A673 (cell line): Measurements from ENCODE around the gene GPATCH3. TPM values are rescaled to one million over a fixed set of nuclear protein-coding genes. Genes with fewer than 3 reads are reported as not detected.
A peak's percentile ranks its signal among the peaks of the same experiment; 100 is the strongest.

ENCODE experiments used
- Bru-seq: library from RNA; stranded (reverse); fragments of 400-500 nt; gene quantifications from one replicate; lab custom pipeline; 2021; lab: Mats Ljungman, UMichigan
- BruChase-seq, 2 experiments: library from RNA; stranded (reverse); fragments of 400-500 nt; gene quantifications; one replicate each; lab custom pipeline; 2021; lab: Mats Ljungman, UMichigan
- BruUV-seq: library from RNA; stranded (reverse); fragments of 400-500 nt; replicated peaks from 2 replicates; lab custom pipeline; 2021; lab: Mats Ljungman, UMichigan
- CTCF ChIA-PET: fragments of 300-600 bp; sonication (Branson Sonifier 250); formaldehyde crosslinking; loops from one replicate; lab custom pipeline; 2022; ENCODE audit warnings: antibody characterized with exemption; lab: Charles Lee
- POLR2A ChIA-PET: fragments of 300-600 bp; sonication (Branson Sonifier 250); formaldehyde crosslinking; loops from one replicate; lab custom pipeline; 2022; ENCODE audit warnings: antibody characterized with exemption; ENCODE audit not compliant: low non-redundant PET; lab: Charles Lee
- DNase-seq: peaks from one replicate; pipeline ENCODE4 v3.0.0-alpha.2; 2015; ENCODE audit warnings: low spot score
- H3K27ac ChIP-seq: fragments of 200-600 bp; sonication (generic); 2 replicates; pipeline ENCODE4 v1.5.1; 2016; ENCODE audit warnings: mixed run types, low read depth, mild to moderate bottlenecking, mixed read lengths, antibody characterized with exemption, low read length; ENCODE audit not compliant: poor library complexity, severe bottlenecking
- H3K27me3 ChIP-seq: fragments of 200-600 bp; sonication (generic); replicated peaks from 2 replicates; pipeline ENCODE4 v1.6.1; 2017; ENCODE audit warnings: mixed run types, low read depth, mild to moderate bottlenecking, mixed read lengths, antibody characterized with exemption, low read length; ENCODE audit not compliant: insufficient read depth, poor library complexity
- H3K36me3 ChIP-seq: fragments of 200-600 bp; sonication (generic); 2 replicates; pipeline ENCODE4 v1.6.1; 2016; ENCODE audit warnings: mixed run types, mild to moderate bottlenecking, mixed read lengths, antibody characterized with exemption, low read length; ENCODE audit not compliant: insufficient read depth, poor library complexity, severe bottlenecking
- H3K4me1 ChIP-seq: fragments of 200-600 bp; sonication (generic); 2 replicates; pipeline ENCODE4 v1.6.1; 2017; ENCODE audit warnings: mixed run types, mild to moderate bottlenecking, mixed read lengths, antibody characterized with exemption, low read length; ENCODE audit not compliant: insufficient read depth, poor library complexity, severe bottlenecking
- H3K4me3 ChIP-seq: fragments of 200-600 bp; sonication (generic); 2 replicates; pipeline ENCODE4 v1.5.1; 2016; ENCODE audit warnings: low read depth, mixed run types, mild to moderate bottlenecking, mixed read lengths, low read length; ENCODE audit not compliant: poor library complexity, severe bottlenecking
- H3K9me3 ChIP-seq: fragments of 200-600 bp; sonication (generic); 2 replicates; pipeline ENCODE4 v1.6.1; 2016; ENCODE audit warnings: mixed run types, low read depth, mild to moderate bottlenecking, mixed read lengths, antibody characterized with exemption, low read length; ENCODE audit not compliant: poor library complexity, severe bottlenecking
- EZH2 ChIP-seq: fragments of 200-600 bp; sonication (generic); IDR thresholded peaks from 2 replicates; pipeline ENCODE4 v1.6.1; 2017; ENCODE audit warnings: borderline replicate concordance, low read depth, mild to moderate bottlenecking, mixed read lengths, antibody characterized with exemption, low read length; ENCODE audit not compliant: poor library complexity, severe bottlenecking
- intact Hi-C: fragments of 100-400 bp; cut with micrococcal nuclease; formaldehyde crosslinking; loops from one replicate; pipeline ENCODE4 v1.10.0; 2022; ENCODE audit not compliant: unreplicated experiment
- long read RNA-seq: library from polyadenylated mRNA; stranded (forward); transcript quantifications from one replicate; pipeline ENCODE4 v2.0.0, GENCODE V29; 2022
- total RNA-seq: library from RNA; stranded (reverse); gene quantifications from 2 replicates; pipeline ENCODE4 v1.2.3, GENCODE V29; 2021
- TF ChIP-seq, protein P1 (sequence below): fragments of 300-800, 200-600 bp; sonication (generic); conservative IDR thresholded peaks from 2 replicates; pipeline ENCODE4 v1.5.1; 2017; ENCODE audit warnings: low read depth, mild to moderate bottlenecking, antibody characterized with exemption, low read length, moderate library complexity, mixed read lengths

The GPATCH3 gene, protein sequence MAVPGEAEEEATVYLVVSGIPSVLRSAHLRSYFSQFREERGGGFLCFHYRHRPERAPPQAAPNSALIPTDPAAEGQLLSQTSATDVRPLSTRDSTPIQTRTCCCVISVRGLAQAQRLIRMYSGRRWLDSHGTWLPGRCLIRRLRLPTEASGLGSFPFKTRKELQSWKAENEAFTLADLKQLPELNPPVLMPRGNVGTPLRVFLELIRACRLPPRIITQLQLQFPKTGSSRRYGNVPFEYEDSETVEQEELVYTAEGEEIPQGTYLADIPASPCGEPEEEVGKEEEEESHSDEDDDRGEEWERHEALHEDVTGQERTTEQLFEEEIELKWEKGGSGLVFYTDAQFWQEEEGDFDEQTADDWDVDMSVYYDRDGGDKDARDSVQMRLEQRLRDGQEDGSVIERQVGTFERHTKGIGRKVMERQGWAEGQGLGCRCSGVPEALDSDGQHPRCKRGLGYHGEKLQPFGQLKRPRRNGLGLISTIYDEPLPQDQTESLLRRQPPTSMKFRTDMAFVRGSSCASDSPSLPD
- total RNA-seq (17.5 and 19.5 TPM in 2 replicates), Bru-seq, nascent RNA (percentile 70 among the genes with signal in this experiment), BruChase-seq, experiment 1, labeled RNA remaining after a 2-hour chase (percentile 75 among the genes with signal in this experiment), BruChase-seq, experiment 2, labeled RNA remaining after a 6-hour chase (percentile 69 among the genes with signal in this experiment)
- long read RNA-seq, transcript GPATCH3-201 (7 exons, 2,123 nt): major isoform, 22 of 36 reads
- long read RNA-seq, partial matches to known transcripts: 8 of 36 reads
- long read RNA-seq, other reads (novel, unspliced or antisense): 6 of 36 reads

DNA sequence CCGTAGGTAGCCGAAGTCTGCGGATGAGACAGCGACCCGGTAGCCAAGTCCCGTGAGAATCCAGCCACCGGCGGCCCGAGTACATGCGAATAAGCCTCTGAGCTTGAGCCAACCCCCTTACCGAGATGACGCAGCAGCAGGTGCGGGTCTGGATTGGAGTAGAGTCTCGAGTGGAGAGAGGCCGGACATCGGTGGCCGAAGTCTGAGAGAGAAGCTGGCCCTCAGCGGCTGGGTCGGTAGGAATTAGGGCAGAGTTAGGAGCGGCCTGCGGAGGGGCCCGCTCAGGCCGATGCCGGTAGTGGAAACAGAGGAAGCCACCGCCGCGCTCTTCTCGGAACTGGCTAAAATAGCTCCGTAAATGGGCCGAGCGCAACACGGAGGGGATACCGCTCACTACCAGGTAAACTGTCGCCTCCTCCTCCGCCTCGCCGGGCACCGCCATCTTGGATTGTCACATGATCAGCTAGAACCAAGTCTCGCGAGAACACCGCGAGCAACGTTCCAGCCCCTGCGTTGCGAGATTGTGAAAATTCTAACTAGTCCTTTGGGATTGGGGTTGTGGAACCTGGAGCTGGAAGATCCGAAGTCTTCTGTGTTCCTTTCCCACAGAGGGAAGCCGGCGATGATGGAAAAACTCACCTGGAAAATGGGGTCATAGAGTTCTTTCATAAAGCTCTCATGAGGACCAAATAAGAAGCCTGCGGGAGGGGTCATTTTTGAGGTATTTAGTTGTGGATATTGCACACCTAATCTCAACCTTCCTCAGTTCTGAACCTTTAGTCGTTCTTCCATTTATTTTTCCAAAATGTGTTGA lies at the start of gene GPATCH3:
TSS of gene GPATCH3 (minus strand) at position 467 of the 814 bp plus-strand sequence. CDS start at position 442, 25 bp downstream.
- peaks cover 3% of the 10 kb centered on the region for H3K36me3 ChIP-seq
- peak; percentile 95 for DNase-seq
- intact Hi-C loops: no loop called here
- CTCF ChIA-PET: no interaction called here
- no peak for TF ChIP-seq EZH2
- TF ChIP-seq, protein P1, sequence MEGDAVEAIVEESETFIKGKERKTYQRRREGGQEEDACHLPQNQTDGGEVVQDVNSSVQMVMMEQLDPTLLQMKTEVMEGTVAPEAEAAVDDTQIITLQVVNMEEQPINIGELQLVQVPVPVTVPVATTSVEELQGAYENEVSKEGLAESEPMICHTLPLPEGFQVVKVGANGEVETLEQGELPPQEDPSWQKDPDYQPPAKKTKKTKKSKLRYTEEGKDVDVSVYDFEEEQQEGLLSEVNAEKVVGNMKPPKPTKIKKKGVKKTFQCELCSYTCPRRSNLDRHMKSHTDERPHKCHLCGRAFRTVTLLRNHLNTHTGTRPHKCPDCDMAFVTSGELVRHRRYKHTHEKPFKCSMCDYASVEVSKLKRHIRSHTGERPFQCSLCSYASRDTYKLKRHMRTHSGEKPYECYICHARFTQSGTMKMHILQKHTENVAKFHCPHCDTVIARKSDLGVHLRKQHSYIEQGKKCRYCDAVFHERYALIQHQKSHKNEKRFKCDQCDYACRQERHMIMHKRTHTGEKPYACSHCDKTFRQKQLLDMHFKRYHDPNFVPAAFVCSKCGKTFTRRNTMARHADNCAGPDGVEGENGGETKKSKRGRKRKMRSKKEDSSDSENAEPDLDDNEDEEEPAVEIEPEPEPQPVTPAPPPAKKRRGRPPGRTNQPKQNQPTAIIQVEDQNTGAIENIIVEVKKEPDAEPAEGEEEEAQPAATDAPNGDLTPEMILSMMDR: no peak
- H3K27me3 ChIP-seq: no peaks in the 10 kb centered on the region
- BruUV-seq: TSS peak; percentile 75
- H3K9me3 ChIP-seq: no peaks in the 10 kb centered on the region
- H3K4me1 ChIP-seq: peaks cover 7% of the 10 kb centered on the region
- POLR2A ChIA-PET: interaction anchor here (0.6 to 1.1 kb wide), 2 partner anchors 10 to 32 kb away, joined by 8 to 12 read pairs; partner anchors contain the start of gene GPN2
- H3K27ac ChIP-seq: peak within 1 kb of the TSS; percentile 73
- peak within 1 kb of the TSS; percentile 78 for H3K4me3 ChIP-seq

DNA sequence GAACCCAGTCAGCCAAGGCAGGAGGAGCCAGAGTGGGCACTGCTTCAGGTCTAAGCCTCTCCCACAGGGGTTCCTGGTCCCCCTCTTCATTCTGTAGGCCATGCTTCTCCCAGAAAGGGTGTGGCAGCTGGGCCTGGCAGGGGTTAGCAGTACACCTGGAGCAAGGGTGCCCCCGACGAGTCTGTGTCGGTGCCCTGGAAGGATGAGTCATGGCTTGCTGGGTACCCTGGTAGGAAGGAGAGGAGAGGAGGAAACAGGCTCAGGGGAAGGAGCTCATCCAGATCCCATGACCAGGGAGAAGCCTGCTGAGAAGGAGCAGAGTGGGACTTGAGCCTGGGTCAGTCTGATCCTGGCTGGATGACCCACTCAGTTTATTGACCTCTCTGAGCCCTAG lies 49.7 kb upstream of the GPATCH3 start:
- Histone ChIP-seq H3K4me1 (no peaks in the 10 kb centered on the region), H3K9me3 (no peaks in the 10 kb centered on the region), H3K36me3 (peaks cover 23% of the 10 kb centered on the region), H3K27me3 (no peaks in the 10 kb centered on the region), H3K27ac (no peak overlapping the region), H3K4me3 (no peak overlapping the region)
- no TSS peak for BruUV-seq
- CTCF ChIA-PET: no interaction called here
- intact Hi-C loops: no loop called here
- TF ChIP-seq, protein P1: no peak
- no peak for TF ChIP-seq EZH2
- POLR2A ChIA-PET: no interaction called here
- no peak for DNase-seq
